GM10847 (cell line): ENCODE measurements around the gene MAGEF1.

Experiments
- POLR2A ChIP-seq: IDR thresholded peaks from 2 replicates; pipeline ENCODE4 v1.6.1; 2011; ENCODE audit not compliant: insufficient read length; ENCODE audit errors: extremely low read depth

MAGEF1 gene

GRCh38 chr3:184674626-184675025, 37.2 kb downstream of the MAGEF1 start:
- TF ChIP-seq POLR2A: no peak

GRCh38 chr3:184672977-184673870, 38.6 kb downstream of the MAGEF1 start:
- no peak for TF ChIP-seq POLR2A

DNA sequence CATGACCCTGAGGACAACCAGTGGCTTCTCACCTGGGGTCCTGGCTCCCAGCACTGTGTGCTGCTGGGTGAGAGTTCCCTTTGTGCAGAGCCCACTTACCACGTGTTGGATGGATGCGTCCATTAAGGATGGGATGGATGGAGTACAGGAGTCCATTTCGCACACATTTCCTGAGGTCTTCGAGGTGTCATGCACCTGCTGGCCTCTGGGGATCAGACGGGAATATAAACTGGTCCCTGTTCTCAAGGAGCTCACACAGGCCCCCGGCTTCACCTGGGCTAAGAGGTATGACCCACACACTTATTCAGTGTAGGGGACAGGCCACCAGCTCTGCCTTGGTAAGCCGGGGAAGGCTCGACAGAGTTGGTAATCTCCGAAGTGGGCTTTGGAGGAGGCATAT, 39.5 kb downstream of the MAGEF1 start:
- TF ChIP-seq POLR2A: no peak

GRCh38 chr3:184670091-184670602, 41.7 kb downstream of the MAGEF1 start:
- TF ChIP-seq POLR2A: no peak

DNA sequence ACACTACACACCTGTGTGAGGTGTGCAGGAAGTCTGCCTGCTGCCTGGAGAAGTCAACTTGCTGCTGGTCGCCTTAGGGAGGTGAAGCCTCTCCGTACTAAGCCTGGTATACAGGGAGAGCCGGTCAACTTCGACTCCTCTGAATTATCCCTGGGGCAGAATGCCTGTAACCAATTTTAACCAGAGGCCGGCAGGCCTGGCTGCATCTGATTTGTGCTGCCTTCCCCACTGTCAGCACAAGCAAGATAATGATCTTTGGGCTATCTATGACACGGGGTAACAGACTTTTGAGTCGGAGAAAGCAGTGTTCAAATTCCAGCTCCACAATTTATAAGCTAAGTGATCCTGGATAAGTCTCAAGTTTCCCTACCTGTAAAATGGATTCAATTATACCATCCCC, 42.3 kb downstream of the MAGEF1 start:
- TF ChIP-seq POLR2A: no peak

DNA sequence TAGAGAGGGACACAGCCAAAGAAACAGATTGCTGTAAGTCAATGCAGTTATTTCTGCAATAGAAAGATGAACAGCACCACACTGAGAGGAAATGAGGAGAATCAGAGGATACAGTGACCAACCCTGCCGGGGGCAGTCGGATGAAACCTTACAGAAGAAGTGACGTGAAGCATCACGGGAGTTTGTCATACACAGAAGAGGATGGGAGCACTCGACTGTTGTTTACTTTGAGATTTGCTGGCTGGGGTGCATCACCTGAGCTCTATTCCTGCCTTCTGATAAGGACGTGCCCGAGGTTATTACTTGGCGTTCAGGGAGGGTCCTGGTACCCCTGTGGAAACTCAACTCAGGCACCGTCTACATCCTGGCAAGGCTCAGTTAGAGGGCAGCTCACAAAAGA, 45.4 kb downstream of the MAGEF1 start:
- no peak for TF ChIP-seq POLR2A

DNA sequence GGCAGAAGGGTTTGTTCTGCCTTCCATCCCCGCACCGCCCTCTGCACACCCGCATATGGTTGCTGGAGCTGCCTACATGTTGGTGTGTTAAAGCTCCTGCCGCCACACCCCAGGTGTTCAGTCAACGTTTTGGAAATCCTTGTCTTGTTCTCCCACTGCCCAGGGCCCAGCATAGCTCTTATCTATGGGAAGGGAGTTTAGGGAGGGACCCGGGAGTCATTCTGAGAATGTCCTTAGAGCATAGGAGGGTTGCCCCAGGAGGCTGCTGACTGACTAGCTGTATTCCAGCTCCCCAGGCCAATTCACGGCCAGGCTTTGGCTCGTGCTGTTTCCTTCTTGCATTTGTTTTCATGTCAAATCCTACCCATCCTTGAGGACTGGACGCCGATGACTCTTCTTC, 46.8 kb downstream of the MAGEF1 start:
- no peak for TF ChIP-seq POLR2A

DNA sequence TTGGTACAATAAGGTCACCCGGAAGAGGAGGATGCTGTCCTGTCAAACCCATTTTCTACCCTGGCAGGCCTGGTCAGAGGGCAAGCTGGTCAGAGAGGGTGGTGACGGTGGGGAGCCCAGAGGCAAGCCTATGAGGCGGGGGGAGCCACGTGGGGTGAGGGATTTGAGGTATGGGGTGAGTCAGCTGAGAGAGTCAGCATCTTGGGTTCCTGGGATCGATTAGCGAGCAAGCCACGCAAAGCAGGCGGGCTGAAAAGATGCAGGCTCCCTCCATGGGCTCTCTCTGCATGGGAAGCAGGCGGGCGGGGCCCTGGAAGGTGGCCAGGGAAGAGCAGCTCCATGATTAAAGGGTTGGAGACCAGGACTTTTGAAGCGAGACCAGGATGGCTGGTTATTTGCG, 48.1 kb downstream of the MAGEF1 start:
- no peak for TF ChIP-seq POLR2A

- TF ChIP-seq POLR2A: no peak
These were observed 48.5 kb downstream of the MAGEF1 start for GRCh38 chr3:184663356-184663755.

DNA sequence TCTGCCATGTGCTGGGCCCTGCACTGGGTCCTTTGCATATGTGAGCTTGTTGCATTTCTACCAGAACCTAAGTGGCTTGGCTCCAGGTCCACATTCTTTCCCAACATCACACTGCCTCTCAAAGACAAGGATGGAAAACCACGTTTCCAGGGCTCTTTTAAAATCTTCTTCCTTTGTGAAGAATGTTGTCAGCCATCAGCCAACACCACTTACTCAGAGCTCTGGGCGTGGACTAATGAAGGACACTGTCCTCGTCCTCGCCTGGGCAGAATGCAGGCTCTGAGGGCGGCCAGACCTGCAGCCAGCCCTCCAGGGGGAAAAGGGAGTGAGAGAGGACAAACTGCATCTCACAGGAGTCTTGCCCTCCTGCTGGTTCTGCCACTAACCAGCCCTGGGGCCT, 49.7 kb downstream of the MAGEF1 start:
- TF ChIP-seq POLR2A: no peak

- no peak for TF ChIP-seq POLR2A
These were observed 50.9 kb downstream of the MAGEF1 start for GRCh38 chr3:184660931-184661330.
